Muscle of leg (tissue), 11 donors: ENCODE results near the gene TBC1D19. TPM values are rescaled to one million over a fixed set of nuclear protein-coding genes. Genes with fewer than 3 reads are reported as not detected.
"Not testable (repeated sequence)": the region's sequence is repeated elsewhere in the genome, so short reads cannot be mapped to it uniquely, and the experiment has no call there.

Experiments used
- DNase-seq: peaks from one replicate; pipeline ENCODE4 v3.0.0; 2013
- H3K27ac ChIP-seq: one replicate; pipeline ENCODE4 v1.5.1; 2013; ENCODE audit warnings: mild to moderate bottlenecking, low read length, control low read depth
- H3K27me3 ChIP-seq: one replicate; pipeline ENCODE4 v1.6.1; 2013; ENCODE audit warnings: low read length; ENCODE audit not compliant: control insufficient read depth, insufficient read depth
- H3K36me3 ChIP-seq: one replicate; pipeline ENCODE4 v1.6.1; 2013; ENCODE audit warnings: low read length; ENCODE audit not compliant: control insufficient read depth, insufficient read depth
- H3K4me1 ChIP-seq: one replicate; pipeline ENCODE4 v1.6.1; 2013; ENCODE audit warnings: low read length; ENCODE audit not compliant: control insufficient read depth, insufficient read depth
- H3K4me3 ChIP-seq: one replicate; pipeline ENCODE4 v1.5.1; 2013; ENCODE audit warnings: low read length, control low read depth
- H3K9me3 ChIP-seq: replicated peaks from 2 replicates; pipeline ENCODE4 v1.6.1; 2013; ENCODE audit warnings: low read depth, low read length; ENCODE audit not compliant: control insufficient read depth
- WGBS: methylation state at CpG from one replicate; pipeline ENCODE4 v1.1.5; 2013; ENCODE audit warnings: missing lambda C conversion rate; ENCODE audit not compliant: insufficient coverage; 5-methylcytosine and 5-hydroxymethylcytosine counted together
- polyA plus RNA-seq, 8 donors: library from polyadenylated mRNA; unstranded; fragments of 120-200 nt; gene quantifications; one replicate each; pipeline versions ENCODE4 v1.2.1 to v1.2.3, GENCODE V29; 2013; ENCODE audit warnings: inconsistent platforms in 1 of 8, low replicate concordance in 1 of 8; ENCODE audit not compliant: insufficient read length in 8 of 8, insufficient read depth in 1 of 8
- total RNA-seq: library from RNA; stranded (reverse); fragments of 120-200 nt; gene quantifications from one replicate; pipeline ENCODE4 v1.2.4, GENCODE V29; 2013

TBC1D19 gene
- total and polyA plus RNA-seq, 9 donors: 7.7 to 17.5 (median 9.0) TPM

DNA sequence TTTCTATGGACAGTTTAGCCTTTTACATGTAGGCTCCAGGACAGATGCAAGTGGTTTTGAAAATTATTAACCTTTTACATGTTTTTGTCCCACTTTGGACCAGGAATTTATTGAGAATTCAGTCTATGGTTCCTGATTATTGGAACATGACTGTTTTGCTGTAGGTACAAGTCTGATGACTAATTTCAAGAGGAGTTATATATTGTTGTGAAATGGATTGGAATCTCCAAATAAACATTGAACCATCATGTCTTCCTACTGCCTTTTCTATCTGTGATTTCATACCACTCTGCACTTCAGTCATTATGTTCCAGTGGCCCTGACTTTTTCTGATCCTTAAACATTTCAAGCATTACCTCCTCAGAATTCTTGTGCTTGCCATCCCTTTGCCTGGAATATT is 35.9 kb downstream of the TBC1D19 start:
- Histone ChIP-seq H3K4me1 (no peaks in the 10 kb centered on the region), H3K4me3 (no peak overlapping the region), H3K9me3 (no peaks in the 10 kb centered on the region), H3K27ac (no peak overlapping the region), H3K27me3 (no peaks in the 10 kb centered on the region), H3K36me3 (no peaks in the 10 kb centered on the region)
- no peak for DNase-seq

DNA sequence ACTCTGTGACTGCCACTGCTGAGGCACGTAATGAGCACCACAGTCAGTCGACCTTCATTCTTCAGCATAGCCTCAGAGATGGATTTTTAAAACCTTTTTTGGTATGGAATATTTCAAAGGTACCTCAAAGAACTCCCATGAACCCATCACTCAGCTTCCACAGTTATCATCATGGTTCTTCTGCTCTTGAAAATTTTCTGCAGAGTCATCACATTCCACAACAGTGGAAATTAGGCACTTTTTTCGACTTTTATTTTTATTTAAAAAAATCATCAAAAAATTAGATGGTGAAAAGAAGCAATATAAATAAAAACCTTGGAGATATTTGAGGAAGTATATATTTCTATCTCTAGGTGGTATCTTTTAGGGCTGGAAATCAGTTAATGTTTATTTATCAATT is 37.5 kb downstream of the TBC1D19 start:
- H3K27ac ChIP-seq: no peak overlapping the region
- no peaks in the 10 kb centered on the region for H3K36me3 ChIP-seq
- DNase-seq: no peak
- H3K4me1 ChIP-seq: no peaks in the 10 kb centered on the region
- no peaks in the 10 kb centered on the region for H3K9me3 ChIP-seq
- WGBS: no CpG with 5 or more reads among the region's 3 CpGs
- H3K4me3 ChIP-seq: no peak overlapping the region
- H3K27me3 ChIP-seq: no peaks in the 10 kb centered on the region

DNA sequence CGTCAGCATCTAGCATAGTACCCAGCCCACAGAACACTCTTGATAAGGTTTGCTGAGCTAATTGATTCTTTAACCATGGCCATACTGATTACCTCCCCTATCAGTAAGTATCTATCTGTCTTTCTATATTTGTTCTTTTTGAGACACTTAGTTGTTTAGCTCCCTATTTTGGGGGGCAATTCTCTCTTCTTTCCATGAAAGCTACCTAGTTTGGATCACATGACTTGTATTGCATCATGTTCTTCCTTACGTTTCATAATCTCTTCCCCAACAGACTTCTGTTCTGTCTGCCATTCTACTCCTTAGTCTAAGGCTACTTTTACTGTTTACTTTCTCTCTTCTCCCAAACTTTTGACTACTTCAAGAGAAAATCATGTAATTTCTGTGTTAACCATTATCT is 39.0 kb downstream of the TBC1D19 start:
- no peaks in the 10 kb centered on the region for H3K9me3 ChIP-seq

DNA sequence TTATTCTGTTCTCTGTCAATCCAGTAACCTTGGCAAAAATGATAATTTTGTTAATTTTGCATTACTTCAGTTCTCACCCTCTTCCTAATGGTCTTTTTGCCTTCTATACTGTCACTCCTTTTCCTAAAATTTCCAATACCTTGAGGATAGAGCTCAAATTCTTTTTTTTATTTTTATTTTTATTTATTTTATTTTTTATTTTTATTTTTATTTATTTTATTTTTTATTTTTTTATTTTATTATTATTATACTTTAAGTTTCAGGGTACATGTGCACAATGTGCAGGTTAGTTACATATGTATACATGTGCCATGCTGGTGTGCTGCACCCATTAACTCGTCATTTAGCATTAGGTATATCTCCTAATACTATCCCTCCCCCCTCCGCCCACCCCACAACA is 42.8 kb downstream of the TBC1D19 start:
- H3K4me1 ChIP-seq, H3K9me3 ChIP-seq, H3K4me3 ChIP-seq, DNase-seq, H3K36me3 ChIP-seq, H3K27ac ChIP-seq, H3K27me3 ChIP-seq: not testable (repeated sequence)
- WGBS: no CpG with 5 or more reads among the region's 2 CpGs

More for the DNA sequence above, 39.0 kb downstream of the TBC1D19 start:
- DNase-seq: no peak
- Histone ChIP-seq H3K36me3 (no peaks in the 10 kb centered on the region), H3K4me1 (no peaks in the 10 kb centered on the region), H3K4me3 (no peak overlapping the region), H3K27ac (no peak overlapping the region), H3K27me3 (no peaks in the 10 kb centered on the region)
- no CpG with 5 or more reads among the region's 2 CpGs for WGBS

DNA sequence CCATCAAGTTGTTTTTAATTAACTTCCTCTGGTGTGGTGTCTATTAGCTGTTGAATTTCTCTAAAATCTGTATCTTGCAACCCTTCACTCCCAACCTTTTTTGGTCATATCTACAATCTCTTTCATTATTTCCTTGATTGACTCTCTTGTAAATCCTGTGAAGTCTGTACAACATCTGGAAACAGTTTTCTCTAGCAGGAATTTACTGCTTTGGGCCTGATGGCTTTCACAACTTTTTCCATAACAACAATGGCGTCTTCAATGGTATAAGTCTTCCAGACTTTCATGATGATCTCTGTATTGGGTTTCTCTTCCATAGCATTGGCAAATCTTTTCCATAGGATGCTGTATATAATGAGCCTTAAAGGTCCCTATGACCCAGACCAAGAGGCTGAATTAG is 49.0 kb downstream of the TBC1D19 start:
- Histone ChIP-seq H3K4me1 (no peaks in the 10 kb centered on the region), H3K4me3 (no peak overlapping the region), H3K9me3 (no peaks in the 10 kb centered on the region), H3K27ac (no peak overlapping the region), H3K36me3 (peaks cover 2% of the 10 kb centered on the region), H3K27me3 (no peaks in the 10 kb centered on the region)
- DNase-seq: no peak
- WGBS: no CpG with 5 or more reads among the region's 1 CpG

DNA sequence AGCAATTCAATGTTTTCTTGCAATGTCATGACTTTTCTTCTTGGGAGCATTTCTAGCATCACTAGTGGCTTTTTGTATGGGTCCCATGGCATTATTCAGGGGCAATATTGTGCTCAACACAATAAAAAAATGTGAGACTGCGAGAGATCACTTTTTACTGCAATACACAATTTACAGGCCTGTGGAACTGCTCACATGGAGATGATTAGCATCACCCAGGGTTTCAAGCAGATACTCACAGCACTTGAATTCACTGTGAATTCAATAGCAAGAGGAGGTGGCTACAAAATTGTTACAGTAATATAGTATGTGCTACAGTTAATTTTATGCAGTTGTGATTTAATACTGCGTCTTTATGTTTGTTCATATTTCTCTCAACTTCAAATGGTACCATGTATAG is 50.4 kb downstream of the TBC1D19 start:
- peaks cover 5% of the 10 kb centered on the region for H3K36me3 ChIP-seq
- H3K4me1 ChIP-seq: no peaks in the 10 kb centered on the region
- no peak for DNase-seq
- no CpG with 5 or more reads among the region's 2 CpGs for WGBS
- H3K27me3 ChIP-seq: no peaks in the 10 kb centered on the region
- H3K27ac ChIP-seq: no peak overlapping the region
- no peaks in the 10 kb centered on the region for H3K9me3 ChIP-seq
- H3K4me3 ChIP-seq: no peak overlapping the region

DNA sequence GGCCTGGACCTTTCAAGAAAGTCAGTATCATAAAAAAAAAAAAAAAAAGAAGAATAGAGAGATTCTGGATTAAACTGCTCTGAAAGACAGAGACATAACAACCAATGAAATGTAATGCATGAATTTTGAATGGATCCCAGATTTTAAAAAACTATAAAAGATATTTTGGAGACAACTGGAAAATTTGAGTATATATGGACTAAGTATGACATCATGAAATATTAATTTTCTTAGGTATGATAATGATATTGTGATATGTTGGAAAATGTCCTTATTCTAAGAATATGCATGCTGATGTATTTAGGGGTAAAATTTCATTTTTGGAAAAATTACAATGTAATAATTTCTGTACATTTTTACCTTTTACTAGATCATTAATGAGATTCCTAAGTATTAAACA is 52.6 kb downstream of the TBC1D19 start:
- Histone ChIP-seq H3K27me3 (no peaks in the 10 kb centered on the region), H3K36me3 (peaks cover 15% of the 10 kb centered on the region), H3K4me3 (no peak overlapping the region), H3K27ac (no peak overlapping the region), H3K4me1 (no peaks in the 10 kb centered on the region), H3K9me3 (no peaks in the 10 kb centered on the region)
- DNase-seq: no peak

DNA sequence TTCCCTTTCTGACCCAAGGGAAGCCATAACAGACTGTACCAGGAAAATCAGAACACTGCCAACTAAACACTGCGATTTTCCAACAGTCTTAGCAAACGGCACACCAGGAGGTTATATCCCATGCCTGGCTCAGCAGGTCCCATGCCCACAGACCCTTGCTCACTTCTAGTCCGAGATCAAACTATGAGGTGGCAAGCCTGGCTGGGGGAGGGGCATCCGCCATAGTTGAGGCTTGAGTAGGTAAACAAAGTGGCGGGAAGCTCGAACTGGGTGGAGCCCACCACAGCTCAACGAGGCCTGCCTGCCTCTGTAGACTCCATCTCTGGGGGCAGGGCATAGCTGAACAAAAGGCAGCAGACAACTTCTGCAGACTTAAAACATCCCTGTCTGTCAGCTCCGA is 56.8 kb downstream of the TBC1D19 start:
- not testable (repeated sequence) for H3K9me3 ChIP-seq, H3K4me3 ChIP-seq, H3K27me3 ChIP-seq, H3K27ac ChIP-seq, H3K4me1 ChIP-seq, DNase-seq
- peaks cover 12% of the 10 kb centered on the region for H3K36me3 ChIP-seq
- WGBS: 98% methylated on average over 7 of the region's 8 CpGs

DNA sequence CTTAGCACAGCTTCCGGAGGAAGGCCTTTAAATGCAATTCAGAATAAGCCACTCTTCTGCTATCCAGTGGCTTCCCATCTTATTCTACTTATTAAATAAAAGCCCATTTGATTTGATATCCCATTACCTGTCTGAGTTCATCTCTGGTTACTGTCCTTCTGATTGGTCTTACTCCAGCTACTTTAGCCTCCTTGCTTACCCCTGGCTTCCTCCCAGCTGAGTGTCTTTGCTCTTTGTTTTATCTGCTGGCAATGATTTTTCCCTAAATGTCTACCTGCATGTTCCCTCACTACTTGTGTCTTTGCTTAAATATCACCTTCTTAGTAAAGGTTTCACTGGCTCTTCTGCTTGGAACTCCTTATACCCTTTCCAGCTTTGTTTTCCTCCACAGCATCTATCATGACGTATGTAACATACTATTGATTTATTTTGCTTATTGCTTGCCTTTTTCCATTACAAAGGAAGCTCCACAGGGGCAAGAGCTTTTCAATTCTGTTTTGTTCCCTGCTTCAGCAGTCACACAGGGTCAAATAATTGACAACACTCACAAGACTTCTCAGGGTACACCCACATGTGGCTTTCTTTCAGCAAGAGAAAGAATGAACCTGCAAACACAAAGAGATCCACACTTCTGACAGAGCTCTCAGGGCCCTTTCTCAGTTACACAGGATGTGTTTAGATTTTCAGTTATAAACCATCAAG is 63.8 kb downstream of the TBC1D19 start:
- no peaks in the 10 kb centered on the region for H3K4me1 ChIP-seq
- no peaks in the 10 kb centered on the region for H3K9me3 ChIP-seq
- no peak for DNase-seq
- H3K4me3 ChIP-seq: no peak overlapping the region
- H3K36me3 ChIP-seq: no peaks in the 10 kb centered on the region
- H3K27me3 ChIP-seq: no peaks in the 10 kb centered on the region
- no peak overlapping the region for H3K27ac ChIP-seq
- 80% methylated on average over 2 of the region's 2 CpGs for WGBS

DNA sequence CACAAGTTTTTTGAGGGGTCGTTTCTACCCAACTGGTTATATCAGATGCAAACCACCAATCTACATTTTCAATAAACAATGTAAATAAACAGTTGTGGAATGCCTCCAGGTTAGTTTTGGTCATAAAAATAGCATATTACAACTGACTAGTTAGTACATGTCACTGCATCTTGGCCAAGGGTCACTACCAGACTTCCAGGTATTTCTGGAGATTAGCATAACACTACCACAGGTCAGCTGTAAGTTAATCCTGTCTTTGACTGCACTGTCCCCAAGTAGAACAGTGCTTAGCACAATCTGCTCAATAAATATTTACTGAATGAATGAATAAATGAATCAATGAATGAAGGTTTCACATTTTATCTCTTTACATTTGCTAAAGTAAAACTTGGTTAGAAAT is 64.4 kb downstream of the TBC1D19 start:
- H3K27ac ChIP-seq: no peak overlapping the region
- no peaks in the 10 kb centered on the region for H3K9me3 ChIP-seq
- H3K4me3 ChIP-seq: no peak overlapping the region
- no peaks in the 10 kb centered on the region for H3K4me1 ChIP-seq
- H3K27me3 ChIP-seq: no peaks in the 10 kb centered on the region
- DNase-seq: no peak
- H3K36me3 ChIP-seq: no peaks in the 10 kb centered on the region
- no CpG with 5 or more reads among the region's 1 CpG for WGBS

DNA sequence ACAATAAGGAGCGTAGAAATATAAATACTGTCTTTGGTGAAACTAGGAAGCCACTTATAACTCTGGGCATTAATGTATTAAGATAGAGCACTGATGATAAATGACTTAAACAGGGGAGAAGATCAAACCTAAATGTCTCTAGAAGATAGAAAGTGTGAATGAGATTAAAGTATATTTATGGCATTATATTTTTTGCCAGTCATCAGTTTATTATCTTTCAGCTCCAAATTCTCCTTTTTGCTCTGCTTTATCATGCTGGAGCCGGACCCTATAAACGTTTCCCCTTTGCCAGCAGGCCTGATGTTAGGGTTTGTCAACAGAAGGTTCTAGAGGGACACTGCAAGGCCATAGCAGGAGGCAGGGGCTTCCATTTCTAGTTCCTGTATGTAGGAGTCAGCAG is 76.4 kb downstream of the TBC1D19 start:
- H3K4me1 ChIP-seq: no peaks in the 10 kb centered on the region
- H3K9me3 ChIP-seq: peaks cover 4% of the 10 kb centered on the region
- no peak overlapping the region for H3K4me3 ChIP-seq
- H3K27ac ChIP-seq: no peak overlapping the region
- WGBS: no CpG with 5 or more reads among the region's 3 CpGs
- no peak for DNase-seq
- peaks cover 11% of the 10 kb centered on the region for H3K36me3 ChIP-seq
- no peaks in the 10 kb centered on the region for H3K27me3 ChIP-seq
